ENCODE results near the gene COX4I1. TPM values are rescaled to one million over a fixed set of nuclear protein-coding genes. Genes with fewer than 3 reads are reported as not detected.

COX4I1 gene
- total RNA-seq, 2 donors from 2014 or later: 1,383 to 1,567 TPM

- H3K9me3 ChIP-seq: no peaks in the 10 kb centered on the region
- no peaks in the 10 kb centered on the region for H3K27me3 ChIP-seq
- no peak for DNase-seq (ENCODE audit: low spot score)
- no peak overlapping the region for H3K4me3 ChIP-seq
- TF ChIP-seq CTCF (IDR thresholded peaks at IDR 0.05): no peak
- no peaks in the 10 kb centered on the region for H3K36me3 ChIP-seq
- H3K27ac ChIP-seq: no peak overlapping the region
- H3K4me1 ChIP-seq: no peaks in the 10 kb centered on the region
Observed at GRCh38 chr16:85762970-85763369, 36.5 kb upstream of the COX4I1 start.

GRCh38 chr16:85763616-85764015 lies 35.9 kb upstream of the COX4I1 start:
- H3K4me3 ChIP-seq: no peak overlapping the region
- no peaks in the 10 kb centered on the region for H3K27me3 ChIP-seq
- H3K27ac ChIP-seq: no peak overlapping the region
- H3K4me1 ChIP-seq: no peaks in the 10 kb centered on the region
- TF ChIP-seq CTCF (IDR thresholded peaks at IDR 0.05): no peak
- no peaks in the 10 kb centered on the region for H3K9me3 ChIP-seq
- DNase-seq (ENCODE audit: low spot score): no peak
- no peaks in the 10 kb centered on the region for H3K36me3 ChIP-seq

- Histone ChIP-seq H3K27ac (no peak overlapping the region), H3K27me3 (no peaks in the 10 kb centered on the region), H3K4me1 (no peaks in the 10 kb centered on the region), H3K9me3 (no peaks in the 10 kb centered on the region), H3K36me3 (no peaks in the 10 kb centered on the region), H3K4me3 (no peak overlapping the region)
- TF ChIP-seq CTCF (IDR thresholded peaks at IDR 0.05): no peak
- DNase-seq (ENCODE audit: low spot score): no peak
Observed at GRCh38 chr16:85765211-85765610, 34.3 kb upstream of the COX4I1 start.

- no peak for DNase-seq (ENCODE audit: low spot score)
- Histone ChIP-seq H3K27ac (no peak overlapping the region), H3K27me3 (no peaks in the 10 kb centered on the region), H3K4me3 (no peak overlapping the region), H3K4me1 (no peaks in the 10 kb centered on the region), H3K9me3 (no peaks in the 10 kb centered on the region), H3K36me3 (no peaks in the 10 kb centered on the region)
- no peak for TF ChIP-seq CTCF (IDR thresholded peaks at IDR 0.05)
Observed at GRCh38 chr16:85765767-85766166, 33.7 kb upstream of the COX4I1 start.

- H3K27me3 ChIP-seq: no peaks in the 10 kb centered on the region
Observed at GRCh38 chr16:85767531-85767930, 32.0 kb upstream of the COX4I1 start.

More at GRCh38 chr16:85767531-85767930, 32.0 kb upstream of the COX4I1 start:
- no peak for DNase-seq (ENCODE audit: low spot score)
- H3K4me1 ChIP-seq: no peaks in the 10 kb centered on the region
- H3K36me3 ChIP-seq: no peaks in the 10 kb centered on the region
- TF ChIP-seq CTCF (IDR thresholded peaks at IDR 0.05): no peak
- H3K9me3 ChIP-seq: no peaks in the 10 kb centered on the region
- no peak overlapping the region for H3K27ac ChIP-seq
- H3K4me3 ChIP-seq: no peak overlapping the region
